Nephron progenitor cell (in vitro differentiated cells): Measurements from ENCODE around the gene CAMK1D.

Source experiments
- DNase-seq: peaks from one replicate; pipeline ENCODE4 v3.0.0; 2021
- H3K27ac Mint-ChIP-seq: 2 replicates; pipeline ENCODE4 v1.8.0; 2021; ENCODE audit warnings: mild to moderate bottlenecking, moderate library complexity, mixed read lengths
- H3K27me3 Mint-ChIP-seq: 2 replicates; pipeline ENCODE4 v1.8.0; 2021; ENCODE audit warnings: mild to moderate bottlenecking, low read depth, mixed read lengths; ENCODE audit not compliant: poor library complexity
- H3K36me3 Mint-ChIP-seq: 2 replicates; pipeline ENCODE4 v1.8.0; 2021; ENCODE audit warnings: low read depth, mixed read lengths
- H3K4me1 Mint-ChIP-seq: 2 replicates; pipeline ENCODE4 v1.8.0; 2021; ENCODE audit warnings: mixed read lengths
- H3K4me3 Mint-ChIP-seq: 2 replicates; pipeline ENCODE4 v1.8.0; 2021; ENCODE audit warnings: mild to moderate bottlenecking, moderate library complexity, mixed read lengths
- H3K9me3 Mint-ChIP-seq: 2 replicates; pipeline ENCODE4 v1.8.0; 2021; ENCODE audit warnings: mild to moderate bottlenecking, moderate library complexity, mixed read lengths
- CTCF ChIP-seq: fragments of 200-600 bp; sonication (generic); IDR thresholded peaks from 2 replicates; pipeline ENCODE4 v1.5.0; 2021; ENCODE audit warnings: antibody characterized with exemption

CAMK1D gene

GRCh38 chr10:12726971-12727831 lies 377.9 kb downstream of the CAMK1D start:
- no peak for DNase-seq
- Mint-ChIP-seq H3K9me3 (no peaks in the 10 kb centered on the region), H3K27me3 (peaks cover 3% of the 10 kb centered on the region), H3K36me3 (no peaks in the 10 kb centered on the region), H3K27ac (no peak overlapping the region), H3K4me3 (no peak overlapping the region), H3K4me1 (peaks cover 25% of the 10 kb centered on the region)
- no peak for TF ChIP-seq CTCF

DNA sequence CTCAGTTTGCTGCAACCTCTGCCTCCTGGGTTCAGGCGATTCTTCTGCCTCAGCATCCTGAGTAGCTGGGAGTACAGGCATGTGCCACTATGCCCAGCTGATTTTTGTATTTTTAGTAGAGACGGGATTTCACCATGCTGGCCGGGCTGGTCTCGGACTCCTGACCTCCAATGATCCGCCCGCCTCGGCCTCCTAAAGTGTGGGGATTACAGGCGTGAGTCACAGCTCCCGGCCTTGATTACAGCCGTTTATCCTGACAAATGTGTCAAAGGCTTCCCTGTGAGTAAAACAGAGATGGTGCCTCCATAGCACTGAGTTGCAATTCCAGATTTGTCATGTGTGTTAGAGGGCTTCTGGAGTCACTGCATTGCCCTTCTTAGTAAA lies 378.5 kb downstream of the CAMK1D start:
- Mint-ChIP-seq H3K4me3 (no peak overlapping the region), H3K27me3 (peaks cover 3% of the 10 kb centered on the region), H3K27ac (no peak overlapping the region), H3K36me3 (no peaks in the 10 kb centered on the region), H3K9me3 (peaks cover 1% of the 10 kb centered on the region), H3K4me1 (peaks cover 25% of the 10 kb centered on the region)
- TF ChIP-seq CTCF, result no peak
- DNase-seq, result no peak

DNA sequence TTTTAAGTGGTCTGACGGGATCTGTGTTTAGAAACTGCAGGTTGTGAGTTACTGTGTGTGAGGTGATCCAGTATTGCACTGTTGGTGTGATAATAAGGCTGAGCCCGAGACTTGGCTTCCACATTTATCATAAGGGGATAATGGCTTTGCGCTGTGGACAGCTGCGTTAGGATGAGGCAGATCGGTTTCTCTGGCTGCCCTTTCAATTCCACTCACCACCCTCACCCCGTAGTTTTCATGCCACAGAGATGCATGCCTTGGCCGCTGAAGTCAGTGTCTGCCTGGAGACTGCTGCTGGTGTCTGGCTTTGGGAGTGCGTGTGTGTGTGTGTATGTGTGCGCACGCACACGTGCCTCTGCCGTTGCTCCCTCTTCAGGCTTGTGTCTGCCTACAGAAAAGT lies 379.1 kb downstream of the CAMK1D start:
- DNase-seq, result no peak
- no peak for TF ChIP-seq CTCF
- Mint-ChIP-seq H3K4me3 (no peak overlapping the region), H3K4me1 (peaks cover 25% of the 10 kb centered on the region), H3K9me3 (peaks cover 4% of the 10 kb centered on the region), H3K27ac (no peak overlapping the region), H3K36me3 (no peaks in the 10 kb centered on the region), H3K27me3 (peaks cover 3% of the 10 kb centered on the region)

- peaks cover 16% of the 10 kb centered on the region for H3K4me1 Mint-ChIP-seq
- peaks cover 3% of the 10 kb centered on the region for H3K27me3 Mint-ChIP-seq
- no peak overlapping the region for H3K27ac Mint-ChIP-seq
- H3K9me3 Mint-ChIP-seq, result peaks cover 4% of the 10 kb centered on the region
- no peaks in the 10 kb centered on the region for H3K36me3 Mint-ChIP-seq
- peak; percentile 46 for DNase-seq
- peak; percentile 38 for TF ChIP-seq CTCF
- no peak overlapping the region for H3K4me3 Mint-ChIP-seq
Observed at GRCh38 chr10:12729885-12730284, 380.5 kb downstream of the CAMK1D start.

GRCh38 chr10:12730809-12731519 lies 381.6 kb downstream of the CAMK1D start:
- no peak overlapping the region for H3K27ac Mint-ChIP-seq
- peaks cover 4% of the 10 kb centered on the region for H3K9me3 Mint-ChIP-seq
- H3K4me3 Mint-ChIP-seq, result no peak overlapping the region
- H3K36me3 Mint-ChIP-seq, result peaks cover 1% of the 10 kb centered on the region
- peaks cover 15% of the 10 kb centered on the region for H3K4me1 Mint-ChIP-seq
- no peak for DNase-seq
- TF ChIP-seq CTCF, result no peak
- H3K27me3 Mint-ChIP-seq, result no peaks in the 10 kb centered on the region
